HG02943 (cell line): Measurements from ENCODE around the gene DGCR2.
"Not testable (repeated sequence)": the region's sequence is repeated elsewhere in the genome, so short reads cannot be mapped to it uniquely, and the experiment has no call there.

ENCODE experiments used
- ATAC-seq: cut with Tn5 transposase; IDR thresholded peaks from one replicate; pipeline ENCODE4 v1.9.1; 2021; ENCODE audit warnings: mild to moderate bottlenecking, low read depth, moderate library complexity; ENCODE audit not compliant: unreplicated experiment

The DGCR2 gene

GRCh38 chr22:19122143-19122751 is at the start of gene DGCR2:
Gene DGCR2 (minus strand): TSS chr22:19122412. CDS start chr22:19122206, 206 bp downstream.
- peak; percentile 75 for ATAC-seq

- no peak for ATAC-seq
Observed at GRCh38 chr22:19169947-19170318, 47.7 kb upstream of the DGCR2 start.

- ATAC-seq: no peak
Observed at GRCh38 chr22:19169002-19169946, 47.1 kb upstream of the DGCR2 start.

- no peak for ATAC-seq
Observed at GRCh38 chr22:19168088-19168890, 46.1 kb upstream of the DGCR2 start.

- no peak for ATAC-seq
Observed at GRCh38 chr22:19167106-19167869, 45.1 kb upstream of the DGCR2 start.

- no peak for ATAC-seq
Observed at GRCh38 chr22:19166421-19166820, 44.2 kb upstream of the DGCR2 start.

GRCh38 chr22:19164425-19164824 is 42.2 kb upstream of the DGCR2 start:
- no peak for ATAC-seq

- not testable (repeated sequence) for ATAC-seq
Observed at GRCh38 chr22:19158649-19159048, 36.4 kb upstream of the DGCR2 start.

GRCh38 chr22:19156109-19156508 is 33.9 kb upstream of the DGCR2 start:
- ATAC-seq: not testable (repeated sequence)

- ATAC-seq: no peak
Observed at GRCh38 chr22:19152942-19153883, 31.0 kb upstream of the DGCR2 start.

GRCh38 chr22:19151329-19152191 is 29.3 kb upstream of the DGCR2 start:
- no peak for ATAC-seq

GRCh38 chr22:19150482-19151328 is 28.5 kb upstream of the DGCR2 start:
- no peak for ATAC-seq

GRCh38 chr22:19149991-19150390 is 27.8 kb upstream of the DGCR2 start, which contains the start of gene GSC2:
Gene GSC2 (minus strand): TSS chr22:19150292. CDS start chr22:19150283, 9 bp downstream.
- ATAC-seq: no peak

GRCh38 chr22:19149047-19149883 is 27.1 kb upstream of the DGCR2 start:
- no peak for ATAC-seq

GRCh38 chr22:19148417-19149046 is 26.3 kb upstream of the DGCR2 start:
- ATAC-seq: no peak
